Activated CD4-positive, alpha-beta T cell treated with anti-CD3 and anti-CD28 coated beads, Interleukin-2, amount 50 U/mL, for 4 hours (primary cell): Measurements from ENCODE around the gene TFIP11.

Source experiments
- DNase-seq, 2 experiments: peaks; one replicate each; pipeline ENCODE4 v3.0.0-alpha.2; 2020

TFIP11 gene

DNA sequence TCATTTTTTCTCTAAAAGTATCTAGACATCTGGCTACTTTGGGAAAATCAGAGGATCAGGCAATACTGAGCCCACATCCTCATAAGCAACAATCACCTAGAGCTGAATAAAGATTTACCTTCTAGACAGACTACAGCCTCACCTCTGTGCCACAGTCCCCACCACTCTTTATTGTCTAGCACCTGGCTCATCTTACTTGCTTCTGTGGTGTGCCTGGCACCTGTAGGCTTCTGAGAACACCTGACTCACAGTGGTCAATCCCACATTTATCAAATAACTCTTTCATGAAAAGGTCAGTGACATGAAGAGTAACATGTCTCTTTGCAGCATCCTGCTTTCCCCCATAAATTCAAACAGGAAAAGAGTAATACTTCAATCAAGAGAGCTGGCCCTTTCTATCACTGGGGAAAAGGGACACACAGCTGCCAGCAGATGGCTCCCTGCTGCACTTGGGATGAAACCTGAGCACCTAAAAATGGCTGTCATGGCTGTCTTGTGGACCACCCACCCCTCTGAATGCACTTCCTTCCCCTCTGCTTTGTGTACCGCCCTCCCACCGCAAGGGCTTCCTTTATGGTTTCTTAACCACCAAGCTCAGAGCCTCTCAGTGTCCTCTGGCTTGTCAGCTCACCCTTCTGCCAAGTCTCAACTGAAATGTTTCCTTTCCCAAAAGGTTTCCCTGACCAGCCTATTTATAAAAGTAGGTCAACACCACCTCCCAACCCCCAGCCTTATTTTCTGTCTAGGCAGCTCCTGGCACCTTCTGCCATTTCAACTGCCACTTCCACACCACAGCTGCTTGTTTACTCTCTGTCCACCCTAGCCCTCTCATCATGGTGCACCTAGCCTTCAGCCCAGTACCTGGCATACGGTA is 9.3 kb downstream of the TFIP11 start:
- DNase-seq, result peak; percentile 27 to 33

DNA sequence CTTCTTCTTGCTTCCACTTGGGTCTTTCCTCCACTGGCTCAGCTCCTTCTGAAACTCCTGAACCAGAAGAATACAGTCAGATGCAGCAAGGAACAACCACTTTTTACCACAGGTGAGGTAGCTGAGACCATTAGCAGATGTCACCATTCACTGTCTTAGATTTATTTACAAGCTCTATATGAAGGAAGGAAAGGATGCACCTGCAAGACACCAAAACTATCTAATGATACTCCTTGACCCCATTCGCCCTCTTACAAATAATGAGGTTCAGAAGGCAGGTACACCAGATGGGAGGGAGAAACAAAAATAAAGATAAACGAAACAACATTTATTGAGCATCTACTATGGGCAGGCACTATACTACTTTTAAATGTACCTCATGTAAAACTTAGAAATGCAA is 10.3 kb downstream of the TFIP11 start:
- no peak for DNase-seq

DNA sequence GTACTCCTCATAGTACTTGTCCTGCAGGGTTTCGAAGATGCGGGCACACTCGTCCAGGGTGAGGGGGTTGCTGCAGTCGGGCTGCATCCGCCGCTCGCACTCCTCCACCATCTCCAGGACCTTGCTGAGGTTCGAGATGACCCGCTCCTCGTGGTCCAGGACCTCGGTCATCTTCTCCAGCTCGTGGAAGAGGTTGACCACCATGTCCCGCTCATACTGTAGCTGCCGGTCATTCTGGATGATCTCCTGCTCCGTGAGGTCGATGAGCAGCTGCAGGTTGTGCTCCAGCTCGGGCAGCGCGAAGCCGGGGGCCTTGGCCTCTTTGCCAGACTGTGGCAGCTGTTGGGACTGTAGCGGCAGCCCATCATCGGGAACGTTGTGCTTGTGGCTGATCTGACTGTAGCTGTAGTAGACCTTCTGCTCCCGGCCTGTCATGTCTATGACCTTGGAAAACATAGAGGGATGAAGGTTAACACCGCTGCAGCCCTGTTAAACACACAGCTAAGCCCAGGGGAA is 13.0 kb downstream of the TFIP11 start:
- DNase-seq, result no peak

- DNase-seq, result no peak
Measured at GRCh38 chr22:26496456-26496855, 15.8 kb downstream of the TFIP11 start.

GRCh38 chr22:26494506-26494905 is 17.8 kb downstream of the TFIP11 start:
- no peak for DNase-seq

DNA sequence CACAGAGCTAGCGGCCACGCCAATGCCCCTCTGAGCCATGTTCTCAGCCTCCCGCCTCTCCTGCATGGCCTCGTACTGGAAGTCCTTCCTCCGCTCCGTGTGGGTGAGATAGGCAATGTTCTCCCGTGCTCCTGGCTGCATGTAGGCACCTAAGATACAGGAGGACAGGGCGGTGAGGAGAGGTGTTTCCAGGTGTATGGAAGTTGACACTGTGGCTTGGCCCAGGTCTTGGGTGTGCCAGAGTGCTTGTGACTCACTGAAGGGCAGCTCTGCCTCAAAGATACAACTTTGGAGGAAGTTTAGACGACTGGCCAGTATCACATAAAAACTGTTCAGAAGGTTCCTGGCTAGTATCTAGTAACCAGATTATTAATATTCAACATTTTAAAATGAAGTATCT is 20.1 kb downstream of the TFIP11 start:
- no peak for DNase-seq

- no peak for DNase-seq
Measured at GRCh38 chr22:26489447-26490036, 22.7 kb downstream of the TFIP11 start.

- no peak for DNase-seq
Measured at GRCh38 chr22:26487996-26488395, 24.3 kb downstream of the TFIP11 start.

GRCh38 chr22:26486394-26486793 is 25.9 kb downstream of the TFIP11 start:
- DNase-seq, result no peak

DNA sequence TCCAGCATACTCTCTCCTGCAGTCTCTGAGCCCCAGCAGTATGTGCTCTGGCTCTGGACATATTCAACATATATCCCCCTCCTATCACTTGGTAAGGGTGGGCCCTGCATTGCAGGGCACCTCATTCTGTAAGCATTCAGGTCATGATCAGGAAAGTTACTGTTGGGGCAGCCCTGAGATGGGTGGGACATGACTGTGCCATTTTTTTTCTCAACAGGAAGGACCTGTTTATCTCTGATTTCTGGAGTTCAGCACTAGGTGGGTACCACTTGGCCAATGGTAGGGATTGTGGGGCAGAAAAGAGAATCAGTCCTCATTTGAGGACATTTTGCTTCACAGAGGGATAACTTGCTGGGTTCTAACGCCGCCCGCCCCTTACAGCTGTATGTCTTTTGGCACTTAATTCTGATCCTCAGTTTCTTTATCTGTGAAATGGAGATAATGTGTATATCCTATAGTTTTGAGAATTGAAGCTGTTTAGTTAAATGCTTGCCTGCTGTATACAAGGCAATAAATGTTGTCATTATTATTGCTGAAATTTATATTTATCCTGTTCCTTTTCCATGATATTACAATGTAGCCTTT is 26.4 kb downstream of the TFIP11 start:
- DNase-seq, result no peak

- no peak for DNase-seq
Measured at GRCh38 chr22:26485013-26485412, 27.3 kb downstream of the TFIP11 start.

DNA sequence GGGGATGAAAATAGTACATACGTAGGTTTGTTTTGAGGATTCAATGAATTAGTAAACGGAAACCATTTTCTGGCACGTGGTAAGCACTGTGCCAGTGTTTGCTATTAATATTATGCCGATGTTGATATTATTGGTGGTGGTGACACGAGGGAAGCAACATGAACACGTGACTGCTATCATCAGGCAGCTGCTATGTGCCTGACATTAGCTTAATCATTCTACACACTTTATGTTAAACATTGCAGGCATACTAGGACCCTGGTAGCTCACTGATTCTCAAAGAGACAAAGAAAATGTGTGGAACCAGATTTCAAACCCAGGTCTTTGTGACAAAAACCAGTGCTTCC is 27.9 kb downstream of the TFIP11 start:
- DNase-seq, result no peak

DNA sequence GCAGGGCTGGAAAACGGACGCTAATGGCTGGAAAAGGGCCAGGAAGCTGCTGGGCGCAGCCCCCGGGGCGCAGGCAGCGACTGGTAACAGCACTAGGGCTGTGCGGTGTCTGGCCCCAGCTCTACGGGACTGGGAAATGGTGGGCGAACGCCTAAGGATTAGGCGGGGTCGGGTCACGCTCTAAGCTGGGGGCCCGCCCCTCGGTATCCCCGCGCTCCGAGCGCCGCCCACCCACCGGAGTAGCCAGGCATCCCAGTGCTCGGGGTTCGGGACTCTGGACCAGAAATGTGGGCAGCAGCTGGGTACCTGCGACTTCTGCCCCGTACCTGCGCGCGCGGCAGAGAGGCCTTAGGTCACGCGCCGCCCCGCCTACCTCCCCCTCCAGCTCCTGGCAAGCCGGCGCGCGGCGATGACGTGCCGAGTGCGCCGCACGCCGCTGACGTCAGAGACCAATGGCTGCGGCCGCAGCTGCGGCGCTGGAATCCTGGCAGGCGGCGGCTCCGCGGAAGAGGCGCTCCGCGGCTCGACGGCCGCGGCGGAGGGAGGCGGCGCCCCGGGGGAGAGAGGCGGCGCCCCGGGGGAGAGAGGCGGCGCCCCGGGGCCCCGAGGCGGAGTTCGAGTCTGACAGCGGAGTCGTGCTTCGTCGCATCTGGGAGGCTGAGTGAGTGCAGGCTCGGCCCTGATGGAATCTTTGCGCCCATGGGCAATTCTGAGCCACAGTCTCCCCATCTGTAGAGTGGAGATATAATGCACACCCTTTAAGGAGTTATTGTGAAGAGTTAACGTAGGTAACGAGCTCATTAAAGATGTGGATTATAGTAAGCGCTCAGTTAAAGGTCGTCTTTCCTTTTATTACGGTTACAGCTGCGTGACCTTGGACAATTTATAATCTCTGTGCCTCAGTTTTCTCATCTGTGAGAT is 28.6 kb downstream of the TFIP11 start, which contains the start of the genes HPS4 and SRRD:
Gene HPS4, minus strand, starts transcription at position 345 of the 921 bp plus-strand sequence. CDS start 2,021 bp downstream, outside the sequence.
Gene SRRD, plus strand, starts transcription at position 439 of the 921 bp plus-strand sequence. Its CDS starts 14 bp downstream, at position 453.
- peak; percentile 87 to 89 for DNase-seq

DNA sequence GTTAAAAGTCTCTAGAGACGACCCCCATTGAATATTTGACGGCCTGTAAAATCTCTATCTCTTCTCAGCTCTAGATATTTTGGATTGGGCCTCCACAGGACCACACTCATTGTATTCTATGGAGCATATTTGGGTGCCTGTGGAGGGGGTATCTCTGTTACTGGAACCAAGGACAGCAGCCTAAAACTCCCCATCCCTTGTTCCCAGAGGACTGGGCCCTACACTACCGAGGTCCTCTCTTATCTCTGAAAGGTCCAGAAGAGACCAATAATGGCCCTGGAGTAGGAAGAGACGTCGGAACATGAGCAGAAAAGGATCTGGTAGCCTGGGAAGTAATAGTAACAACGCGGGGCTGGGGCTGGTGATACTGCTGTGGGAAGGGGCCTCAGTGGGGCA is 29.2 kb downstream of the TFIP11 start:
- DNase-seq, result no peak

DNA sequence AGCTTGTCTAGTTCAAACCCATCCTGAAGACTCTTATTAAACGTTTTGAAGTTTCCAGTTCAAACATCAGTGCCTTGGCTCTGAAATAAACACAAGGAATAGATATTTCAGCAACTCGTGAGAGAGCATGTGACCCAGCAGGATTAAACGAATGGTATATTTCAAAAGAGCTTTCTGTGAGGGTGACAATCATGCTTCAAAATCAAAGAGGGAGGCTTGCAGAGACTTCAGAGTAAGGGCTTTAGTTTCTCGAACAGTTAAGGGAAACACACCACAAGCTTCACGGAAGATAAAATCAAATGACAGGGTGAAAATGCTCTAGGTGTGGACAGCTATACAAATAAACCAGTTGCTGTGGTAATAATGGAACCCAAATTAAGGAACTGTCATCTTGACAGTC is 30.1 kb downstream of the TFIP11 start:
- no peak for DNase-seq

DNA sequence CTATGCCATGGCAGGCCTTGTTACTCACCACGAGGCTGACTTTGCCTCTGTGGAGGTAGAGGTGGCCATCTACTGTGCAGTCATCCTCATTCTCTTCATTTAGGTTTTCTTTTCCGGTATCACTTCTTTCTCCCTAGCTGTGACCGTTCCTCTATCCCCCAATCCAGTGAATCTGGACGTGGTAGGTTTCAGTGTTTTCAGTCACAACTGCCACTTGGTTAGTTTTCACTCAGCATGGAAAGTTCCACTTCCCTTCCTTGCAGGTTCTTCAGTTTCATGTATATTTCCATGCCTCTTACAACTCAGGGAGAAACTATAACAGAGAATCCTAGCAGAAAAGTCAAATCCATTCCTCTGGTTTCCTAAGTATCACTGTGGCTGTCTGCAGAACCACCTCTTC is 30.6 kb downstream of the TFIP11 start:
- DNase-seq, result no peak

DNA sequence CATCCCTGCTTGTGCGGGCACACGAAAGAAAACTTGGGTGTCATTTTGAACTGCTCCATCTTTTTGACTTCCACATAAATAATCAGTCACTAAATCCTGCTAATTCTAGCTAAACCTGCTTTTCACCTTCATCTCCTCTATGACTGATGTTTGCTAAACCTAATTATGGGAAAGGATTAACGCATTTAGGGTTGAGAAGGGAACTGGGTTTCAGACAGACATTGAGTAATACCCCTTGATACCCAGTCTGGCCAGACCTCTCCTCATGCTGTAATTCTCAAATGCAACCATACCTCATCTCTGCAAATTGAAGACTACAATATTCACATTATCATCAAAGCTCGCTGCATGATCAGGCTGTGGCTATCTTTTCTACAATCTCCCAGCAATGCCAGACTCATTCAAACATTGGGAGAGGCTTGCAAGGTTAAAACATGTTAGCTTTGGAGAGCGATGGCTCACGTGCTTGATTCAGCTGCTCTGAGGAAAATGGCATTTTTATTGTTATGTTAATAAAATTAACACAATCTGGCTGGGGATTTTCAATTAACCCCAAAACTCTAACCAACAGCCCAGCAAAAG is 31.1 kb downstream of the TFIP11 start:
- no peak for DNase-seq

GRCh38 chr22:26480611-26480932 is 31.7 kb downstream of the TFIP11 start:
- no peak for DNase-seq

- no peak for DNase-seq
Measured at GRCh38 chr22:26479792-26480610, 32.3 kb downstream of the TFIP11 start.

DNA sequence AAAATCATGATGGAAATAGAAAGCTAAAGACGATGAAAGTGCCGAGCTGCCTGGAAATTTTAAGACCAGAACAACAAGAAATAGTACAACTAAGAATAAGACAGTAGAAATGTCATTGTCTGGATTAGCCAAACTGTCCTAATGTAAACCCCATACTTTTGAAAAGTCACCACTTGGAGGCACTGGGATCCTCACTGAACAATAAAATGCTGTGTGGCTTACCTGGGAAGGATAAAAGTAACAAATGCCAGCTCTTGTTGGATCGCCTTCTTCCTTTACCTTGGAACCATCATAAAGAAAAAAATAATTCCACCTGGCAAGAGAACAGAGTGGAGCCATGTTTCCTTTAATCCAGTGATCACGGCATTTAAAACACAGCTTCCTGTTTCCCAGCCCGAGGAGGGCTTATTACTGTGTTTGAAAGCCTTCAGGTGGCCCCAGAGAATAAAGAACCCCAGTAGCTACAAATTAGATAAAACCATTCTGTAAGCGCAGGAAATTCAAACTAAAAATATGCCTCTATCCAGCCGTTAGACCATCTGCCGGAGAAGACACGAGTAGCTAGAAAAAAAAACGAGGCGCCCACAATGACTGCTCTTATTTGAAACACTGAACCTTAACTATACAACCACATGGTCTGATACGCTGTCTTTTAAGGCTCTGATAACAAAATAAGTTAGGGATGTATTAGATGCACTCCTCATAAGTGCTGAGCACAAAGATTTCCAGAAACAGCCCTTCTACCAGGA is 33.1 kb downstream of the TFIP11 start:
- DNase-seq, result no peak

GRCh38 chr22:26477341-26477731 is 34.9 kb downstream of the TFIP11 start:
- DNase-seq, result no peak
